H1 (cell line): Measurements from ENCODE around the gene ECT2L. TPM values are rescaled to one million over a fixed set of nuclear protein-coding genes. Genes with fewer than 3 reads are reported as not detected.

Experiments
- RXRA ChIP-seq: IDR thresholded peaks from 2 replicates; pipeline ENCODE4 v1.6.1; 2011; ENCODE audit warnings: low read depth, mild to moderate bottlenecking, low read length, moderate library complexity; ENCODE audit not compliant: insufficient read depth
- polyA plus RNA-seq, 7 experiments: library from polyadenylated mRNA; depleted of rRNA in 3 of 7; stranded (reverse) in 5 of 7; unstranded in 2 of 7; fragments of >200 nt in 5 of 7; fragments of 200-250 nt in 2 of 7; gene quantifications; 1 replicate in 5 of 7; 2 replicates in 1 of 7; 4 replicates in 1 of 7; pipeline versions ENCODE4 v1.2.1 to v1.2.3, GENCODE V29; 2011 to 2013; ENCODE audit warnings: missing spikeins in 2 of 7, mixed read lengths in 2 of 7
- total RNA-seq: library from RNA; stranded (reverse); fragmentation: NEBNext Ultra II Directional; extraction: Animal tissue kit (Norgen Biotek cat#: 25700); gene quantifications from 2 replicates; pipeline ENCODE4 v1.2.1, GENCODE V29; 2021

ECT2L gene
- total and polyA plus RNA-seq, 2 of the 8 experiments (the other 6 are each of a cell fraction or from before 2014, with no cell fraction given), result not detected

- TF ChIP-seq RXRA, result 0 out of 2 replicates have a peak, but pooled peaks have one; percentile 8
Measured at GRCh38 chr6:138800377-138801150, 4.7 kb downstream of the ECT2L start (continued).
